K562 (cell line): Measurements from ENCODE around the gene OOSP2.

ENCODE experiments used
- CHD1 ChIP-seq: fragments of 200-600 bp; sonication (generic); IDR thresholded peaks from one replicate; pipeline ENCODE4 v1.6.1; 2012; ENCODE audit warnings: mild to moderate bottlenecking, moderate library complexity, low read length, inconsistent platforms
- CREM ChIP-seq: IDR thresholded peaks from 2 replicates; pipeline ENCODE4 v1.6.1; 2014; ENCODE audit warnings: antibody characterized with exemption, low read depth
- JUN ChIP-seq, 2 experiments: sonication (generic) in 1 of 2; formaldehyde crosslinking in 1 of 2; IDR thresholded peaks; 2 replicates each; pipeline versions ENCODE4 v1.6.1 to v1.8.0; 2012 to 2022; ENCODE audit warnings: borderline replicate concordance in 2 of 2, mild to moderate bottlenecking in 2 of 2, improper control_type of control experiment in 1 of 2, low read depth in 1 of 2, low read length in 1 of 2, missing genetic modification reagents in 1 of 2
- NFIC ChIP-seq: fragments of 450-650 bp; IDR thresholded peaks from 2 replicates; pipeline ENCODE4 v1.6.1; 2017; ENCODE audit warnings: mild to moderate bottlenecking, inconsistent platforms
- POLR2AphosphoS5 ChIP-seq: IDR thresholded peaks from 2 replicates; pipeline ENCODE4 v1.6.1; 2011; ENCODE audit warnings: mild to moderate bottlenecking, low read depth, low read length, moderate library complexity; ENCODE audit not compliant: control insufficient read depth, insufficient read depth
- SRF ChIP-seq, 2 experiments: fragments of 250-450, 450-650 bp in 1 of 2; sonication (Bioruptor Pico) in 1 of 2; sonication (generic) in 1 of 2; formaldehyde crosslinking; IDR thresholded peaks; 2 replicates each; pipeline versions ENCODE4 v1.5.0 to v1.5.1; 2020 to 2022; ENCODE audit warnings: mild to moderate bottlenecking in 1 of 2, missing genetic modification reagents in 1 of 2
- SRSF7 ChIP-seq: fragments of 200-400 bp; formaldehyde crosslinking; optimal IDR thresholded peaks from 2 replicates; pipeline ENCODE3; 2017; ENCODE audit warnings: mild to moderate bottlenecking, low read depth, low read length

DNA sequence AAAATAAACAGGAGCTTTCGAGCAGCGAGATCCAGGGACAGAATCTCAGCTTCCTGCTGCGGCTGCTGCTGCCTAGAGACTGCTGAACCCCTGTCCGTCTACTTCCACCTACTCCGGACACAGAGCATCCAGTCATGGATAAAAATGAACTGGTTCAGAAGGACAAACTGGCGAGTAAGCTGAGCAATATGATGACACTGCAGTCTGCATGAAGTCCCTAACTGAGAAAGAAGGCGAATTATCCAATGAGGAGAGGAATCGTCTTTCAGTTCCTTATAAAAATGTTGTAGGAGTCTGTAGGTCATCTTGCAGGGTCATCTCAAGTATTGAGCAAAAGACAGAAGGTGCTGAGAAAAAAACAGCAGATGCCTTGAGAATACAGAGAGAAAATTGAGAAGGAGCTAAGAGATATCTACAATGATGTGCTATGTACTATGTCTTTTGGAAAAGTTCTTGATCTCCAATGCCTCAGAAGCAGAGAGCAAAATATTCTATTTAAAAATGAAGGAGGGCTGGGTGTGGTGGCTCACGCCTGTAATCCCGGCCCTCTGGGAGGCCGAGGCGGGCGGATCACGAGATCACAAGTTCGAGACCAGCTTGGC, 37.1 kb downstream of the OOSP2 start:
- TF ChIP-seq NFIC (no peak), SRF (CRISPR knock-in tag; IDR thresholded peaks at IDR 0.05) (no peak), CHD1 (no peak), SRSF7 (no peak), CREM (no peak), JUN (IDR thresholded peaks at IDR 0.05; ENCODE audit: borderline replicate concordance, low read depth, low read length) (no peak), JUN (CRISPR knock-in tag; IDR thresholded peaks at IDR 0.05; ENCODE audit: borderline replicate concordance) (no peak), POLR2AphosphoS5 (no peak)
